GM21360 (cell line): ENCODE results near the gene PTGDR2.

Experiments used
- ATAC-seq: cut with Tn5 transposase; IDR thresholded peaks from one replicate; pipeline ENCODE4 v1.9.1; 2021; ENCODE audit warnings: mild to moderate bottlenecking, moderate library complexity; ENCODE audit not compliant: unreplicated experiment

PTGDR2 gene

GRCh38 chr11:60813324-60813723 is 42.4 kb downstream of the PTGDR2 start:
- ATAC-seq: no peak

GRCh38 chr11:60810569-60810968 is 45.2 kb downstream of the PTGDR2 start:
- ATAC-seq: no peak

GRCh38 chr11:60810151-60810550 is 45.6 kb downstream of the PTGDR2 start:
- no peak for ATAC-seq

DNA sequence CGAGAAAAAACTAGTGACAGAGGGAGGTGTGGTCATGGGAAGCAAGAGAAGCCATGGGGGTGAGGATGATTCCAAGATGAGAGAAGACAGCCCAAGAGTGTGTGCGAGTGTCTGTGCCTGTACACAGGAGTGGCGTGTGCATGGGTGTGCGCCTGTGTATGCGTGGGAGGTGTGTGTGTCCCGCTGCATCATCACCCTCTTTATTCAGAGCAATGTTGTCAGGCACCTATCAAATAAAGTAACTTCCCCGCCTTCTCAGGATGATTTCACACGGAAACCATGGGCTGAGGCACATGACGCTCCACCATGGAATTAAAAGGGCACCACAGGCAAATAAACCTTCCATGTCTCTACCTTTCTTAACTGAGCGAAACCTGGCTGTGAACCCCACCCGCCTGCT is 46.1 kb downstream of the PTGDR2 start:
- no peak for ATAC-seq

DNA sequence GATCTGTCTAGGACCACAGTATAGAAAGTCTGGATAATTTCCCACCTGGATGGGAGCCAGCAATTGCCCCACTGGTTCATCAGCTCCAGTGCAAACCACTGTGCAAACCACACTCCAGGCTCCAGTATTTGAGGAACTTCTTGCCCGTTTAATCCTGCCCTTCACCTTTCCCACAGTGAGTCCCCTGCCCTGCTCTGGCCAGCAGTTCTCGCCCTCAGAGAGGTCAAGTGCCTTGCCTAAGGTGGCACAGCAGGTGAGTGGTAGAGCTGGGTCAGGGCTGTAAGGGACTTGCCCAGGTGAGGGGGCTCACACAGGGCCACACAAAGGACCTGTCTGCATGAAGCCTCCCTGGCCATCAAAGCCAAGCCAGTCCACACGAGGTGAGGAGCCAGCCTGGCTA is 46.5 kb downstream of the PTGDR2 start:
- no peak for ATAC-seq

- no peak for ATAC-seq
Measured at GRCh38 chr11:60803273-60803936, 52.3 kb downstream of the PTGDR2 start.

DNA sequence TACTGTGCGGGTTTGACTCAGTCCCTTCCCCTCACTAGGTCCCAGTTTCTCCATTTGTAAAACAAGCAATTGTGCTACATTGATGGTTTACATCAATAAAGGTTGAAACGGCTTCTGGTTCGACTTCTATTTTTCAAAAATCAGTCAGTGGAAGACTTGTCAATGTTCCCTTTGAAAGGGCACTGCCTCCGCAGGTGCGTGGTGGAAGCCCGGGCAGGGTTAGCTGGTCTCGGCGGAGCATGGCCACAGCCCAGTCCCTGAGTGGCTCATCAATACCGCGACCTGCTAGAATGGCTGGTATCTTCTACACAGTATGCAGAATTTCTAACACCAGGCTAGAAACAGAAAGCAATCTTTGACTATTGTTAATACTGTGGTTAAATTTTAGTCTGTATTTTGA is 54.6 kb downstream of the PTGDR2 start:
- ATAC-seq: no peak
